HepG2 (cell line): ENCODE measurements around the gene ADAMTS15. TPM values are rescaled to one million over a fixed set of nuclear protein-coding genes. Genes with fewer than 3 reads are reported as not detected.

Experiments
- ATAC-seq: fragments of 200-7000 bp; cut with Tn5 transposase; 3 replicates; pipeline ENCODE4 v1.9.1; 2020; ENCODE audit warnings: mild to moderate bottlenecking, moderate library complexity
- BruUV-seq: library from RNA; stranded (reverse); fragments of 400-500 nt; replicated peaks from 2 replicates; lab custom pipeline; 2021; lab: Mats Ljungman, UMichigan
- CTCF ChIA-PET: fragments of 300-600 bp; formaldehyde crosslinking; extraction: SDS; loops from one replicate; lab custom pipeline; 2021; ENCODE audit warnings: low total read pairs, inconsistent platforms, low intra/inter-chr PET ratio; lab: Yijun Ruan, JAX
- POLR2A ChIA-PET: fragments of 350-600 bp; sonication (Branson Sonifier 250); formaldehyde crosslinking; loops from one replicate; lab custom pipeline; 2020; ENCODE audit warnings: antibody characterized with exemption, inconsistent platforms; lab: Yijun Ruan, JAX
- DNase-seq: peaks from one replicate; pipeline ENCODE4 v3.0.0-alpha.2; 2015; ENCODE audit warnings: low spot score
- FAIRE-seq: peaks from 3 replicates; lab custom pipeline; 2011; peaks lifted over from hg19 to GRCh38; lab: Jason Lieb, UNC
- H2AFZ ChIP-seq: one replicate; pipeline ENCODE4 v1.6.1; 2011; ENCODE audit warnings: low read length, inconsistent platforms
- H3K27ac ChIP-seq: fragments of 300-600 bp; 3 replicates; pipeline ENCODE4 v1.8.0; 2011; ENCODE audit warnings: mixed run types, mild to moderate bottlenecking, mixed read lengths, low read length, inconsistent platforms; ENCODE audit not compliant: insufficient read depth; ENCODE audit errors: extremely low read length
- H3K27me3 ChIP-seq, 2 experiments: fragments of 200-600 bp in 1 of 2; 2 replicates in 1 of 2; 3 replicates in 1 of 2; pipeline versions ENCODE4 v1.6.0 to v1.8.0; 2011; ENCODE audit warnings: low read length in 2 of 2, mild to moderate bottlenecking in 2 of 2, moderate library complexity in 2 of 2, inconsistent platforms in 1 of 2; ENCODE audit not compliant: insufficient read depth in 2 of 2, control insufficient read depth in 1 of 2
- H3K36me3 ChIP-seq, 2 experiments: fragments of 200-600 bp in 1 of 2; replicated peaks in 1 of 2; 2 replicates in 1 of 2; 3 replicates in 1 of 2; pipeline versions ENCODE4 v1.5.1 to v1.8.0; 2011; ENCODE audit warnings: low read length in 2 of 2, inconsistent platforms in 1 of 2; ENCODE audit not compliant: insufficient read depth in 2 of 2, control insufficient read depth in 1 of 2
- H3K4me1 ChIP-seq: 2 replicates; pipeline ENCODE4 v1.5.1; 2012; ENCODE audit warnings: low read length, inconsistent platforms; ENCODE audit not compliant: insufficient read depth
- H3K4me2 ChIP-seq: 2 replicates; pipeline ENCODE4 v1.6.0; 2011; ENCODE audit warnings: low read depth, low read length, inconsistent platforms
- H3K4me3 ChIP-seq, 3 experiments: fragments of 200-600 bp in 1 of 3; sonication (generic), shearing (Covaris generic) in 1 of 3; replicated peaks in 1 of 3; 2 replicates each; pipeline ENCODE4 v1.5.1; 2011 to 2016; ENCODE audit warnings: low read length in 3 of 3, inconsistent platforms in 2 of 3, low read depth in 2 of 3, mild to moderate bottlenecking in 2 of 3, control low read depth in 1 of 3, mixed read lengths in 1 of 3; ENCODE audit not compliant: insufficient read depth in 1 of 3
- H3K79me2 ChIP-seq: one replicate; pipeline ENCODE4 v1.6.1; 2011; ENCODE audit warnings: low read length, inconsistent platforms; ENCODE audit not compliant: insufficient read depth
- H3K9ac ChIP-seq: 2 replicates; pipeline ENCODE4 v1.6.0; 2011; ENCODE audit warnings: mild to moderate bottlenecking, low read depth, low read length, inconsistent platforms; ENCODE audit not compliant: insufficient read depth
- H3K9me3 ChIP-seq: 2 replicates; pipeline ENCODE4 v1.5.1; 2012; ENCODE audit warnings: mild to moderate bottlenecking, low read length
- H4K20me1 ChIP-seq: 2 replicates; pipeline ENCODE4 v1.6.0; 2011; ENCODE audit warnings: inconsistent platforms, mild to moderate bottlenecking, low read length, moderate library complexity; ENCODE audit not compliant: insufficient read depth
- FOXO4 ChIP-seq: sonication (generic); formaldehyde crosslinking; conservative IDR thresholded peaks from 2 replicates; pipeline ENCODE4 v1.8.1; 2023; ENCODE audit warnings: missing genetic modification reagents
- GABPA ChIP-seq, 2 experiments: IDR thresholded peaks; 2 replicates each; pipeline ENCODE4 v1.6.1; 2011 to 2016; ENCODE audit warnings: low read depth in 2 of 2, low read length in 1 of 2, missing biosample characterization in 1 of 2, missing genetic modification characterization in 1 of 2
- HDAC1 ChIP-seq: sonication (generic); formaldehyde crosslinking; IDR thresholded peaks from 2 replicates; pipeline ENCODE4 v1.5.1; 2020; ENCODE audit warnings: mild to moderate bottlenecking, missing genetic modification reagents
- JARID2 ChIP-seq: sonication (generic); formaldehyde crosslinking; IDR thresholded peaks from 2 replicates; pipeline ENCODE4 v1.8.1; 2023; ENCODE audit warnings: missing genetic modification reagents, inconsistent platforms; ENCODE audit not compliant: insufficient replicate concordance
- KDM5B ChIP-seq: sonication (generic); formaldehyde crosslinking; IDR thresholded peaks from 2 replicates; pipeline ENCODE4 v1.4.0; 2020; ENCODE audit warnings: missing genetic modification reagents, mild to moderate bottlenecking, borderline replicate concordance
- MIXL1 ChIP-seq: IDR thresholded peaks from 2 replicates; pipeline ENCODE4 v1.6.1; 2016
- NCOA2 ChIP-seq: sonication (generic); formaldehyde crosslinking; IDR thresholded peaks from 2 replicates; pipeline ENCODE4 v1.8.0; 2022; ENCODE audit warnings: inconsistent platforms
- NKX3-1 ChIP-seq: sonication (generic); formaldehyde crosslinking; IDR thresholded peaks from 2 replicates; pipeline ENCODE4 v1.5.0; 2020; ENCODE audit warnings: missing genetic modification reagents
- SALL2 ChIP-seq: sonication (generic); formaldehyde crosslinking; IDR thresholded peaks from 2 replicates; pipeline ENCODE4 v1.8.1; 2023; ENCODE audit warnings: mild to moderate bottlenecking, missing genetic modification reagents, inconsistent platforms
- ZMYM4 ChIP-seq: sonication (generic); formaldehyde crosslinking; IDR thresholded peaks from 2 replicates; pipeline ENCODE4 v1.8.1; 2023; ENCODE audit warnings: mild to moderate bottlenecking, missing genetic modification reagents
- ZNF672 ChIP-seq: sonication (generic); formaldehyde crosslinking; IDR thresholded peaks from 2 replicates; pipeline ENCODE4 v1.8.1; 2022; ENCODE audit warnings: missing genetic modification reagents
- WGBS: methylation state at CpG from one replicate; pipeline ENCODE4 v1.1.6; 2017; ENCODE audit warnings: low lambda C conversion rate; 5-methylcytosine and 5-hydroxymethylcytosine counted together
- in situ Hi-C: cut with HindIII; loops from 2 replicates; pipeline ENCODE4 v1.10.0; 2017; ENCODE audit warnings: low pct_unique_long_range_greater_than_20kb; ENCODE audit not compliant: extremely low pct_ligation_motif_present
- intact Hi-C: fragments of 100-400 bp; cut with micrococcal nuclease; formaldehyde crosslinking; loops from one replicate; pipeline ENCODE4 v1.10.0; 2022; ENCODE audit not compliant: unreplicated experiment
- polyA plus RNA-seq, 8 experiments: library from polyadenylated mRNA; depleted of rRNA in 3 of 8; stranded (reverse) in 7 of 8; unstranded in 1 of 8; fragments of >200 nt; fragmentation: Illumina TruSeq in 4 of 8; extraction: Trizol in 4 of 8; gene quantifications; 2 replicates each; pipeline versions ENCODE4 v1.2.1 to v1.2.3, GENCODE V29; 2011 to 2016; ENCODE audit warnings: low read depth in 4 of 8, missing spikeins in 1 of 8, mixed read lengths in 1 of 8; ENCODE audit not compliant: insufficient read depth in 1 of 8
- total RNA-seq, 5 experiments: library from RNA; depleted of rRNA; stranded (reverse); fragments of >200 nt; fragmentation: Illumina TruSeq; extraction: Trizol; gene quantifications; 2 replicates each; pipeline ENCODE4 v1.2.3, GENCODE V29; 2016; ENCODE audit warnings: low read depth in 1 of 5
- TF ChIP-seq, protein P1 (sequence below): IDR thresholded peaks from 2 replicates; pipeline ENCODE4 v1.6.1; 2016
- TF ChIP-seq, protein P2 (sequence below): sonication (generic); formaldehyde crosslinking; IDR thresholded peaks from 2 replicates; pipeline ENCODE4 v1.8.0; 2022; ENCODE audit warnings: mild to moderate bottlenecking, missing genetic modification reagents; ENCODE audit not compliant: insufficient replicate concordance
- TF ChIP-seq, protein P3 (sequence below): sonication (generic); formaldehyde crosslinking; IDR thresholded peaks from 2 replicates; pipeline ENCODE4 v1.4.0; 2020; ENCODE audit warnings: missing genetic modification reagents

ADAMTS15 gene
- total and polyA plus RNA-seq, 2 of the 13 experiments (the other 11 are each of a cell fraction or from before 2014, with no cell fraction given), result 0.01 to 0.02 TPM

- no peak for TF ChIP-seq FOXO4 (CRISPR knock-in tag)
These were observed 40.0 kb upstream of the ADAMTS15 start (continued) for GRCh38 chr11:130408401-130408890.

DNA sequence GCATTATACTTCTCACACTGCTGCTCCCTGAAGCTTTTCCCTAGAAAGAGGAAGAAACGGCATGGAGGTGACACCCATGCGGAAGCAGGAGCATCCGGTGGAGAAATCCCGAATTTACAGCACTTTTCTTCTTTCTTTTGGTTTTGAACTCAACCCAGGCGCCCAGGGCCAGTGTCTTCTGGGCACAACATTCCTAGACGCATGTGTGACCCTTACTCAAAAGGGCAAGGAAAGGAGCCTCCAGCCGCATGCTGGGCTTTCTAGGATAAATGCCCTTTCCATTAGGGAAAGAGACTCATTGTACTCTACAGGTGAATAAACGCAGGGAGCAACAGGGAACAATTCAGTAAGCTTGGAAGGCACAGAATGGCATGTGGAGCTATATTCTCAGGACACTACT, 39.5 kb upstream of the ADAMTS15 start:
- Histone ChIP-seq H3K9me3 (no peaks in the 10 kb centered on the region), H3K27me3 (peaks cover 7 to 63% of the 10 kb centered on the region in 2 experiments; a peak in 3 of 5 replicates), H3K9ac (no peak overlapping the region), H3K4me1 (no peaks in the 10 kb centered on the region), H3K36me3 (no peaks in the 10 kb centered on the region), H3K27ac (no peak overlapping the region), H3K4me3 (no peak overlapping the region), H3K4me2 (no peak overlapping the region), H2AFZ (no peak overlapping the region), H3K79me2 (no peaks in the 10 kb centered on the region), H4K20me1 (no peaks in the 10 kb centered on the region)
- ChIA-PET CTCF (no interaction called here), POLR2A (no interaction called here)
- 37% methylated on average over 8 of the region's 8 CpGs for WGBS
- no peak for FAIRE-seq
- BruUV-seq, result no TSS peak
- ATAC-seq, result no peak
- in situ Hi-C loops (no loop called here), intact Hi-C loops (no loop called here)
- no peak for DNase-seq
- no peak for TF ChIP-seq GABPA (IDR thresholded peaks at IDR 0.05; ENCODE audit: low read depth, low read length)
- TF ChIP-seq GABPA (CRISPR knock-in tag; IDR thresholded peaks at IDR 0.05; ENCODE audit: low read depth), result no peak
- TF ChIP-seq MIXL1 (CRISPR knock-in tag), result no peak
- no peak for TF ChIP-seq NCOA2 (CRISPR knock-in tag)
- no peak for TF ChIP-seq JARID2
- no peak for TF ChIP-seq ZNF672 (CRISPR knock-in tag)
- TF ChIP-seq HDAC1 (CRISPR knock-in tag), result no peak
- no peak for TF ChIP-seq NKX3-1 (CRISPR knock-in tag)
- no peak for TF ChIP-seq SALL2 (CRISPR knock-in tag)
- TF ChIP-seq, protein P1, sequence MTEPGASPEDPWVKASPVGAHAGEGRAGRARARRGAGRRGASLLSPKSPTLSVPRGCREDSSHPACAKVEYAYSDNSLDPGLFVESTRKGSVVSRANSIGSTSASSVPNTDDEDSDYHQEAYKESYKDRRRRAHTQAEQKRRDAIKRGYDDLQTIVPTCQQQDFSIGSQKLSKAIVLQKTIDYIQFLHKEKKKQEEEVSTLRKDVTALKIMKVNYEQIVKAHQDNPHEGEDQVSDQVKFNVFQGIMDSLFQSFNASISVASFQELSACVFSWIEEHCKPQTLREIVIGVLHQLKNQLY (CRISPR knock-in tag), result no peak
- TF ChIP-seq, protein P2, sequence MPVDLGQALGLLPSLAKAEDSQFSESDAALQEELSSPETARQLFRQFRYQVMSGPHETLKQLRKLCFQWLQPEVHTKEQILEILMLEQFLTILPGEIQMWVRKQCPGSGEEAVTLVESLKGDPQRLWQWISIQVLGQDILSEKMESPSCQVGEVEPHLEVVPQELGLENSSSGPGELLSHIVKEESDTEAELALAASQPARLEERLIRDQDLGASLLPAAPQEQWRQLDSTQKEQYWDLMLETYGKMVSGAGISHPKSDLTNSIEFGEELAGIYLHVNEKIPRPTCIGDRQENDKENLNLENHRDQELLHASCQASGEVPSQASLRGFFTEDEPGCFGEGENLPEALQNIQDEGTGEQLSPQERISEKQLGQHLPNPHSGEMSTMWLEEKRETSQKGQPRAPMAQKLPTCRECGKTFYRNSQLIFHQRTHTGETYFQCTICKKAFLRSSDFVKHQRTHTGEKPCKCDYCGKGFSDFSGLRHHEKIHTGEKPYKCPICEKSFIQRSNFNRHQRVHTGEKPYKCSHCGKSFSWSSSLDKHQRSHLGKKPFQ (CRISPR knock-in tag), result no peak
- TF ChIP-seq ZMYM4 (CRISPR knock-in tag), result no peak
- TF ChIP-seq, protein P3, sequence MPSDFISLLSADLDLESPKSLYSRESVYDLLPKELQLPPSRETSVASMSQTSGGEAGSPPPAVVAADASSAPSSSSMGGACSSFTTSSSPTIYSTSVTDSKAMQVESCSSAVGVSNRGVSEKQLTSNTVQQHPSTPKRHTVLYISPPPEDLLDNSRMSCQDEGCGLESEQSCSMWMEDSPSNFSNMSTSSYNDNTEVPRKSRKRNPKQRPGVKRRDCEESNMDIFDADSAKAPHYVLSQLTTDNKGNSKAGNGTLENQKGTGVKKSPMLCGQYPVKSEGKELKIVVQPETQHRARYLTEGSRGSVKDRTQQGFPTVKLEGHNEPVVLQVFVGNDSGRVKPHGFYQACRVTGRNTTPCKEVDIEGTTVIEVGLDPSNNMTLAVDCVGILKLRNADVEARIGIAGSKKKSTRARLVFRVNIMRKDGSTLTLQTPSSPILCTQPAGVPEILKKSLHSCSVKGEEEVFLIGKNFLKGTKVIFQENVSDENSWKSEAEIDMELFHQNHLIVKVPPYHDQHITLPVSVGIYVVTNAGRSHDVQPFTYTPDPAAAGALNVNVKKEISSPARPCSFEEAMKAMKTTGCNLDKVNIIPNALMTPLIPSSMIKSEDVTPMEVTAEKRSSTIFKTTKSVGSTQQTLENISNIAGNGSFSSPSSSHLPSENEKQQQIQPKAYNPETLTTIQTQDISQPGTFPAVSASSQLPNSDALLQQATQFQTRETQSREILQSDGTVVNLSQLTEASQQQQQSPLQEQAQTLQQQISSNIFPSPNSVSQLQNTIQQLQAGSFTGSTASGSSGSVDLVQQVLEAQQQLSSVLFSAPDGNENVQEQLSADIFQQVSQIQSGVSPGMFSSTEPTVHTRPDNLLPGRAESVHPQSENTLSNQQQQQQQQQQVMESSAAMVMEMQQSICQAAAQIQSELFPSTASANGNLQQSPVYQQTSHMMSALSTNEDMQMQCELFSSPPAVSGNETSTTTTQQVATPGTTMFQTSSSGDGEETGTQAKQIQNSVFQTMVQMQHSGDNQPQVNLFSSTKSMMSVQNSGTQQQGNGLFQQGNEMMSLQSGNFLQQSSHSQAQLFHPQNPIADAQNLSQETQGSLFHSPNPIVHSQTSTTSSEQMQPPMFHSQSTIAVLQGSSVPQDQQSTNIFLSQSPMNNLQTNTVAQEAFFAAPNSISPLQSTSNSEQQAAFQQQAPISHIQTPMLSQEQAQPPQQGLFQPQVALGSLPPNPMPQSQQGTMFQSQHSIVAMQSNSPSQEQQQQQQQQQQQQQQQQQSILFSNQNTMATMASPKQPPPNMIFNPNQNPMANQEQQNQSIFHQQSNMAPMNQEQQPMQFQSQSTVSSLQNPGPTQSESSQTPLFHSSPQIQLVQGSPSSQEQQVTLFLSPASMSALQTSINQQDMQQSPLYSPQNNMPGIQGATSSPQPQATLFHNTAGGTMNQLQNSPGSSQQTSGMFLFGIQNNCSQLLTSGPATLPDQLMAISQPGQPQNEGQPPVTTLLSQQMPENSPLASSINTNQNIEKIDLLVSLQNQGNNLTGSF (CRISPR knock-in tag), result no peak
- TF ChIP-seq KDM5B, result no peak
